GM19328 (cell line): Measurements from ENCODE around the gene FAIM.
"Not testable (repeated sequence)": the region's sequence is repeated elsewhere in the genome, so short reads cannot be mapped to it uniquely, and the experiment has no call there.

ENCODE experiments used
- ATAC-seq: cut with Tn5 transposase; IDR thresholded peaks from one replicate; pipeline ENCODE4 v1.9.1; 2021; ENCODE audit warnings: mild to moderate bottlenecking, moderate library complexity; ENCODE audit not compliant: unreplicated experiment

Gene FAIM

GRCh38 chr3:138608322-138609135 lies at the start of gene FAIM:
Gene FAIM (plus strand): TSS chr3:138608771. CDS start chr3:138619727, 10,956 bp downstream.
- peak; percentile 60 for ATAC-seq

GRCh38 chr3:138559134-138559533 lies 49.4 kb upstream of the FAIM start:
- no peak for ATAC-seq

GRCh38 chr3:138560501-138560900 lies 48.1 kb upstream of the FAIM start:
- no peak for ATAC-seq

- not testable (repeated sequence) for ATAC-seq
Measured at GRCh38 chr3:138562902-138563301, 45.7 kb upstream of the FAIM start.

GRCh38 chr3:138566293-138566692 lies 42.3 kb upstream of the FAIM start:
- ATAC-seq, result not testable (repeated sequence)

- no peak for ATAC-seq
Measured at GRCh38 chr3:138567403-138567802, 41.2 kb upstream of the FAIM start.

GRCh38 chr3:138569090-138569489 lies 39.5 kb upstream of the FAIM start:
- no peak for ATAC-seq

GRCh38 chr3:138569624-138570023 lies 38.9 kb upstream of the FAIM start:
- not testable (repeated sequence) for ATAC-seq

- ATAC-seq, result no peak
Measured at GRCh38 chr3:138573138-138573537, 35.4 kb upstream of the FAIM start.

GRCh38 chr3:138578141-138578540 lies 30.4 kb upstream of the FAIM start:
- peak; percentile 82 for ATAC-seq

GRCh38 chr3:138578961-138579574 lies 29.5 kb upstream of the FAIM start:
- ATAC-seq, result no peak

- ATAC-seq, result no peak
Measured at GRCh38 chr3:138587374-138587773, 21.2 kb upstream of the FAIM start.

GRCh38 chr3:138588445-138588844 lies 20.1 kb upstream of the FAIM start:
- ATAC-seq, result no peak

- ATAC-seq, result no peak
Measured at GRCh38 chr3:138591392-138591791, 17.2 kb upstream of the FAIM start.

GRCh38 chr3:138593488-138594149 lies 15.0 kb upstream of the FAIM start:
- no peak for ATAC-seq

GRCh38 chr3:138594150-138594934 lies 14.2 kb upstream of the FAIM start, which contains the start of gene CEP70:
Gene CEP70 (minus strand): TSS chr3:138594260. CDS start chr3:138572927, 21,333 bp downstream.
- peak; percentile 88 for ATAC-seq

- ATAC-seq, result no peak
Measured at GRCh38 chr3:138594935-138595610, 13.5 kb upstream of the FAIM start.

- ATAC-seq, result not testable (repeated sequence)
Measured at GRCh38 chr3:138597186-138597976, 11.2 kb upstream of the FAIM start.

GRCh38 chr3:138598534-138598933 lies 10.0 kb upstream of the FAIM start:
- no peak for ATAC-seq
